Stomach (tissue), 4 donors: ENCODE data around the gene SCAP.

Source experiments
- EP300 ChIP-seq: sonication (generic); formaldehyde crosslinking; IDR thresholded peaks from one replicate; pipeline ENCODE4 v1.6.1; 2017; ENCODE audit warnings: antibody characterized with exemption
- POLR2A ChIP-seq, 4 donors: fragments of 450-650 bp; IDR thresholded peaks; one replicate each; pipeline ENCODE4 v1.6.1; 2016; ENCODE audit warnings: antibody characterized with exemption in 4 of 4, control low read depth in 2 of 4, mild to moderate bottlenecking in 1 of 4, moderate library complexity in 1 of 4
- POLR2AphosphoS5 ChIP-seq, 3 donors: sonication (generic); formaldehyde crosslinking; IDR thresholded peaks; one replicate each; pipeline ENCODE4 v1.6.1; 2016; ENCODE audit warnings: antibody characterized with exemption in 3 of 3

DNA sequence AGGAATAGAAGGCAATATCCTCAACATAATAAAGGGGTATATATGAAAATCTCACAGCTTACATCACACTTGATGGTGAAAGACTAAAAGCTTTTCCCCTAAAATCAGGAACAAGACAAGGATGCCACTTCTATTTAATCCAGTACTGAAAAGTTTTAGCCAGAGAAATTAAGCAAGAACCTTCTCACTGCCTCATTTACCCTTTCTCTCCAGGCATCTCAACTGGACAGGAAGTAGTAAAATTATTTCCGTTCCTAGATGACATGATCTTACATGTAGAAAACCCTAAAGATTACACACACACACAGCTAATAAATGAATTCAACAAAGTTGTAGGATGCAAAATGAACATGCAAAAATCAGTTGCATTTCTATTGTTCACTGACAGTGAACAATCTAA is 11.2 kb downstream of the SCAP start:
- TF ChIP-seq POLR2A (IDR thresholded peaks at IDR 0.05) (no peak), POLR2AphosphoS5 (IDR thresholded peaks at IDR 0.05) (no peak), EP300 (no peak)
